B cell (primary cell): ENCODE measurements around the gene PRKG2.

Experiments
- EZH2 ChIP-seq: IDR thresholded peaks from 2 replicates; pipeline ENCODE4 v1.6.1; 2012; ENCODE audit warnings: borderline replicate concordance, low read depth, mild to moderate bottlenecking, moderate library complexity, low read length; ENCODE audit not compliant: insufficient read depth, poor library complexity, severe bottlenecking
- TF ChIP-seq, protein P1 (sequence below): fragments of 200-600 bp; IDR thresholded peaks from one replicate; pipeline ENCODE4 v1.8.0; 2022; ENCODE audit warnings: antibody characterized with exemption, mild to moderate bottlenecking

DNA sequence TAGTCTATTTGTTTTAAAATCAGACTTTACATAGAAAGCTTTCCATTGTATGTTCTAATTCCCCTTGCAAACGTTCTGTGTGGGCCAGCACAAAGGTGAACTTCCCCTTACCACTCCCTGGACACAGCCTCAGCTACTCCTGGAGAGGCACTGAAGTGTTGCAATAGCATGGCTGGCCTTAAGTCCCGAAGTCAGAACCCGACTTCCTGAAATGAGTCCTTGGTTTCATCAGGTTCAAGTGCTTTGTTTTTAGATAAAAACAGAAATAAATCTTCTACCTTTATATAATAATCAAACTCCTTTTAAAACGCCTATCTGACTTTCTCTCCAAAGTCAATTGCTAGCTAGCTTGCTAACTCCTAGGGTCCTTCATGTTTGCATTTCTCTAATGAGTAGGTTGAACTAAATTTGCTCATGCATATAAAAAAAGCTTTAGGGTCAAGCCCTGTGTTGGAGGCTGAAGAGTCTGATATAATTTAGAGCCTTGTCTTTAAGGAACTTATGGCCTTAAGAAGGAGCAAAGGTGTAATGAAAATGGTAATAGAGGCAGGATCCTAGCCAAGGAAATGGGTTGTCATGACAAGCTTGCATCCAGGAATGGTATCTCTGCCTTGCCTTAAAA is 175.6 kb downstream of the PRKG2 start:
- TF ChIP-seq, protein P1, sequence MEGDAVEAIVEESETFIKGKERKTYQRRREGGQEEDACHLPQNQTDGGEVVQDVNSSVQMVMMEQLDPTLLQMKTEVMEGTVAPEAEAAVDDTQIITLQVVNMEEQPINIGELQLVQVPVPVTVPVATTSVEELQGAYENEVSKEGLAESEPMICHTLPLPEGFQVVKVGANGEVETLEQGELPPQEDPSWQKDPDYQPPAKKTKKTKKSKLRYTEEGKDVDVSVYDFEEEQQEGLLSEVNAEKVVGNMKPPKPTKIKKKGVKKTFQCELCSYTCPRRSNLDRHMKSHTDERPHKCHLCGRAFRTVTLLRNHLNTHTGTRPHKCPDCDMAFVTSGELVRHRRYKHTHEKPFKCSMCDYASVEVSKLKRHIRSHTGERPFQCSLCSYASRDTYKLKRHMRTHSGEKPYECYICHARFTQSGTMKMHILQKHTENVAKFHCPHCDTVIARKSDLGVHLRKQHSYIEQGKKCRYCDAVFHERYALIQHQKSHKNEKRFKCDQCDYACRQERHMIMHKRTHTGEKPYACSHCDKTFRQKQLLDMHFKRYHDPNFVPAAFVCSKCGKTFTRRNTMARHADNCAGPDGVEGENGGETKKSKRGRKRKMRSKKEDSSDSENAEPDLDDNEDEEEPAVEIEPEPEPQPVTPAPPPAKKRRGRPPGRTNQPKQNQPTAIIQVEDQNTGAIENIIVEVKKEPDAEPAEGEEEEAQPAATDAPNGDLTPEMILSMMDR: no peak
- no peak for TF ChIP-seq EZH2
